BLaER1 (cell line): ENCODE measurements around the gene LMO4.

ENCODE experiments used
- H3K27ac ChIP-seq: shearing (Covaris generic); formaldehyde crosslinking; 2 replicates; pipeline ENCODE4 v1.8.1; 2022
- H3K27me3 ChIP-seq: shearing (Covaris generic); formaldehyde crosslinking; 2 replicates; pipeline ENCODE4 v1.8.1; 2022
- H3K36me3 ChIP-seq: shearing (Covaris generic); formaldehyde crosslinking; 2 replicates; pipeline ENCODE4 v1.8.1; 2022
- H3K4me1 ChIP-seq: shearing (Covaris generic); formaldehyde crosslinking; 2 replicates; pipeline ENCODE4 v1.8.1; 2022
- H3K4me2 ChIP-seq: shearing (Covaris generic); formaldehyde crosslinking; 2 replicates; pipeline ENCODE4 v1.8.1; 2022
- H3K4me3 ChIP-seq: shearing (Covaris generic); formaldehyde crosslinking; 2 replicates; pipeline ENCODE4 v1.8.1; 2022
- H3K9ac ChIP-seq: shearing (Covaris generic); formaldehyde crosslinking; 2 replicates; pipeline ENCODE4 v1.8.1; 2022
- H3K9me3 ChIP-seq: shearing (Covaris generic); formaldehyde crosslinking; 2 replicates; pipeline ENCODE4 v1.8.1; 2022
- H4K20me1 ChIP-seq: shearing (Covaris generic); formaldehyde crosslinking; 2 replicates; pipeline ENCODE4 v1.8.1; 2022
- Cebpa-rat ChIP-seq: shearing (Covaris generic); IDR thresholded peaks from 2 replicates; pipeline ENCODE4 v1.8.1; 2022

The LMO4 gene, protein sequence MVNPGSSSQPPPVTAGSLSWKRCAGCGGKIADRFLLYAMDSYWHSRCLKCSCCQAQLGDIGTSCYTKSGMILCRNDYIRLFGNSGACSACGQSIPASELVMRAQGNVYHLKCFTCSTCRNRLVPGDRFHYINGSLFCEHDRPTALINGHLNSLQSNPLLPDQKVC

GRCh38 chr1:87328272-87329050, at the start of gene LMO4:
TSS of gene LMO4 (plus strand) at chr1:87328880. CDS start at chr1:87332016, 3,136 bp downstream.
- H3K27ac ChIP-seq = peak within 1 kb of the TSS; percentile 87
- TF ChIP-seq Cebpa-rat = peak; percentile 36; the same call in 1 of the 2 replicates
- peaks cover 40% of the 10 kb centered on the region for H3K4me1 ChIP-seq
- H3K27me3 ChIP-seq = no peaks in the 10 kb centered on the region
- peak within 1 kb of the TSS; percentile 92 for H3K9ac ChIP-seq
- H3K36me3 ChIP-seq = no peaks in the 10 kb centered on the region
- H4K20me1 ChIP-seq = peaks cover 24% of the 10 kb centered on the region
- H3K4me3 ChIP-seq = peak within 1 kb of the TSS; percentile 77
- no peaks in the 10 kb centered on the region for H3K9me3 ChIP-seq
- H3K4me2 ChIP-seq = peak within 1 kb of the TSS; percentile 99

GRCh38 chr1:87279536-87279875, 49.2 kb upstream of the LMO4 start:
- no peak overlapping the region for H3K4me2 ChIP-seq
- H3K36me3 ChIP-seq = no peaks in the 10 kb centered on the region
- 0 out of 2 replicates have a peak, but pooled peaks cover 9% of the 10 kb centered on the region for H3K4me1 ChIP-seq
- H3K27ac ChIP-seq = no peak overlapping the region
- H4K20me1 ChIP-seq = no peaks in the 10 kb centered on the region
- no peaks in the 10 kb centered on the region for H3K9me3 ChIP-seq
- no peak overlapping the region for H3K9ac ChIP-seq
- no peaks in the 10 kb centered on the region for H3K27me3 ChIP-seq
- H3K4me3 ChIP-seq = no peak overlapping the region
- no peak for TF ChIP-seq Cebpa-rat

DNA sequence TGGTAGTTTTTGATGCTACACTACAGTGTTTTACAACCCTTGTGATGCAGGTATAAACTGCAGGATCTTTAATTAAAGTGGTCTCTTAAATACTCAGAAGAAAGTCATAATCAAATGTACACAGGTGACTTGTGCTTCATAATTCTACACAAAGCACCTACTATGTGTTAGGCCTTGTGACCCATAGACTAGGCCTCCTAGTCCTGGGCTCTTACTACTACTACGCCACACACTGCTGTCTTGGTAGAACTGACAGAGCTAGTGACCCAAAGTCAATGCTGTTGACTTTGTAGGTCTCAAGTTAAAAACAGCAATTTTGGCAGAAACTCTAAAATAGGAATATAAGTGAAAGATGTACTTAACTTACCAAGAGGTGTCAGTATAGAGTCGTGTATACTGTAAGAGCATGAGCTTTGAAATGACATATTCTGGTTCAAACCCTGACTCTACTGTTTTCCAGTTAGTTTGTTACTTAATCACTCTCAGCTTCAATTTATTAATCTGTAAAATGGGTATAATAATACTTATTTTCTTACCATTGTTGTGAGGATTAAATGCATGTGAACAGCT, 48.6 kb upstream of the LMO4 start:
- Histone ChIP-seq H3K27ac (no peak overlapping the region), H3K4me3 (no peak overlapping the region), H3K27me3 (no peaks in the 10 kb centered on the region), H3K9ac (no peak overlapping the region), H3K9me3 (no peaks in the 10 kb centered on the region; the same call in 1 of the 2 replicates), H3K4me2 (no peak overlapping the region), H3K36me3 (no peaks in the 10 kb centered on the region), H4K20me1 (no peaks in the 10 kb centered on the region), H3K4me1 (0 out of 2 replicates have a peak, but pooled peaks cover 4% of the 10 kb centered on the region)
- TF ChIP-seq Cebpa-rat = no peak

DNA sequence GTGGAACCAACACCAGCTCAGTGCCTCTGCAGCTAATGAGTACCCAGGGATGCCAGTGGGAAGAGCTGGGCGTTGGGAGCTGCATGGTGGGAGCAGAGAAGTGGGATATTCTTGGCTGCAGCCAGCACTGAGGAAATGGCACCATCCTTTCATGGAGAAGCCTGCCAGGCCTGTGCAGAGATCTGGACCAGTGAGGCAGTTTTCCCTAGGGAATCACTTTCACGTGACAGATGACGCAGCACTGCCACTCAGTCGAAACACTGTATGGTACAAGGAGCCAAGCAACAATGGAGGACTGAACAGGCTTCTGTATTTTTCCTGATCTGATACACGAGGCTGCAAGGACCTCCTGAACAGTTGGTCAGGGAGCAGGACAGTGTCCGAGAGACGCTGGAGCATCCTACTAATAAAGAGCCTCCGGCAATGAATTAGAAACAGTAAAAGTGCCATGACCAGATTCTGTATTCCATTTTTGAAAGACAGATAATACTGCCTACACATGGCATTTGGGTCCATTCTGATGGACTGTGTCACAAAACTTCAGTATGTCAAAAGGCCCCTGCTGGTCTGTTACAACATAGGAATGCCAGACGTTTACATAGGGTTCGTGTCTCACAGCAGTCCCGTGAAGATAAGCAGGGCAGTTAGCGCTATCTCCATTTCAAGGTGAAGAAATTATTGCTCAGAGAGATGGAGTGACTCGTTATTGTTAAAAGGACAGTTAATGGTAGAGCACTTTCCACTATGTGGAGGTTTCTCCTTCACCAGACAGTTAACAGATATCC, 44.0 kb upstream of the LMO4 start:
- H3K4me1 ChIP-seq = 0 out of 2 replicates have a peak, but pooled peaks cover 1% of the 10 kb centered on the region
- H3K9me3 ChIP-seq = no peaks in the 10 kb centered on the region; the same call in 1 of the 2 replicates
- no peak for TF ChIP-seq Cebpa-rat
- no peak overlapping the region for H3K4me3 ChIP-seq
- H3K27me3 ChIP-seq = no peaks in the 10 kb centered on the region
- H3K36me3 ChIP-seq = no peaks in the 10 kb centered on the region
- H4K20me1 ChIP-seq = no peaks in the 10 kb centered on the region
- H3K4me2 ChIP-seq = no peak overlapping the region
- no peak overlapping the region for H3K9ac ChIP-seq
- no peak overlapping the region for H3K27ac ChIP-seq

DNA sequence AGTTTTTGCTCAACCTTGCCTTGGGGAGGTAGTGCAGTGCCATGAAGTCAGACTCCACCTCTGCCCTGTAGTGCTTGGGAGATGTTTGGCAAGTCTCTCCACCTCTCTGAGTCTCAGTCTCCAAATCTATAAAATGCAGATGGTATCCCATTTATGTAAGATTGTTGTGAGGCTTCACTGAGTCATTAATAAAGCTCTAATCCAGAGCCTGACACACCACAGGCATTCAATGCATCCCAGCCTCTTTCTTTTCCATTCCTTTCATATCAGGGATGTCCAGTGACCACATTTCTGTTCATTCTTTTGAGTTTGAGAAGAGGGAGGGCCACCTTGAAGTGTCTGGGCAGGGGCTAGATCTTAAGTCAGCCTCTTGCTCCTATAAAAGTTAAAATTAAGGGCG, 37.6 kb upstream of the LMO4 start:
- H3K36me3 ChIP-seq = no peaks in the 10 kb centered on the region
- H3K27me3 ChIP-seq = no peaks in the 10 kb centered on the region
- no peak for TF ChIP-seq Cebpa-rat
- H3K4me1 ChIP-seq = peaks cover 7% of the 10 kb centered on the region
- no peak overlapping the region for H3K4me2 ChIP-seq
- no peaks in the 10 kb centered on the region for H4K20me1 ChIP-seq
- H3K9me3 ChIP-seq = no peaks in the 10 kb centered on the region
- H3K9ac ChIP-seq = no peak overlapping the region
- H3K27ac ChIP-seq = no peak overlapping the region
- no peak overlapping the region for H3K4me3 ChIP-seq

- Histone ChIP-seq H3K36me3 (no peaks in the 10 kb centered on the region), H3K9me3 (no peaks in the 10 kb centered on the region), H3K27me3 (no peaks in the 10 kb centered on the region), H4K20me1 (no peaks in the 10 kb centered on the region), H3K4me2 (no peak overlapping the region), H3K4me1 (peaks cover 7% of the 10 kb centered on the region), H3K9ac (no peak overlapping the region), H3K4me3 (no peak overlapping the region), H3K27ac (no peak overlapping the region)
- no peak for TF ChIP-seq Cebpa-rat
These were observed 35.8 kb upstream of the LMO4 start for GRCh38 chr1:87292684-87293493.

GRCh38 chr1:87294633-87295032, 34.0 kb upstream of the LMO4 start:
- Histone ChIP-seq H3K27me3 (no peaks in the 10 kb centered on the region), H3K36me3 (no peaks in the 10 kb centered on the region), H3K4me3 (no peak overlapping the region), H3K9ac (no peak overlapping the region), H3K27ac (no peak overlapping the region), H3K4me2 (0 out of 2 replicates have a peak overlapping the region, but pooled peaks have one; percentile 20), H3K4me1 (peaks cover 7% of the 10 kb centered on the region), H3K9me3 (no peaks in the 10 kb centered on the region), H4K20me1 (no peaks in the 10 kb centered on the region)
- no peak for TF ChIP-seq Cebpa-rat

DNA sequence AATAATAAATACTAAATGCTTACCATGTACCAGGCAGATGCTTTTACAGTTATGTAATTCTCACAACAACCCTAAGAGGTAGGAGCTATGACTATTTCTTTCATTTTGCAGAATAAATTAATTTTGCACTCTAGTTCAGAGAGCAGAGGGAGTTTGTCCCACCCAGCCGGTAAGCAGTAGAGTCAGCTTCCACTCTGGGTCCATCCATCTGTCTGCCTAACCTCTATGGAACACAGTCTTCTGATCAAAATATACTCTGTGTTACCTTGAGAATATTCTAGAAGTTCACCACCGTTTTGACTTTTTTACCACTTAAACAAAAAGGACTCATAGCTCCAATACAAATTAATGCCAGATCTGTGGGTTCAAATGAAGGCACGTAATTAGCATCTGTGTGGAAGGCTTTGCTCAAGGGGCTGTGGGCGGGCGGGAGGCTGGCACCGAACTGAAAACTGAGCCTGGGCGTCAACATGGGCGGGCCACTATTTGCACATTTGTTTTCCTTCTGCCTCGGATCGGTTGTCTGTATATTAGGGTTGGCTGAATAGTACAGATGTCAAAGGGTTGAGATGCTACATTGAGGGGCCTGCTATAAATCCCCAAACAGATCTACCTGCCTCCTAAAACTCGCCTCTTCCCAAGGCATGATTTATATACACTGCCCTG, 33.1 kb upstream of the LMO4 start:
- Histone ChIP-seq H3K27ac (no peak overlapping the region), H3K9me3 (no peaks in the 10 kb centered on the region), H4K20me1 (no peaks in the 10 kb centered on the region), H3K27me3 (no peaks in the 10 kb centered on the region), H3K9ac (no peak overlapping the region), H3K4me1 (peaks cover 7% of the 10 kb centered on the region), H3K4me3 (no peak overlapping the region), H3K36me3 (no peaks in the 10 kb centered on the region), H3K4me2 (no peak overlapping the region)
- TF ChIP-seq Cebpa-rat = no peak
